DMS153 treated with DMSO at 0.1 percent for 48 hours (cell line): ENCODE measurements around the gene ZNF107.

Source experiments
- DNase-seq: peaks from one replicate; lab custom pipeline; 2025; ENCODE audit not compliant: unreplicated experiment; lab: John Stamatoyannopoulos, UW

The ZNF107 gene

GRCh38 chr7:64665980-64666662 lies at the start of gene ZNF107:
Gene ZNF107 (plus strand): TSS chr7:64666133. CDS start chr7:64666283, 150 bp downstream.
- peak; percentile 85 for DNase-seq

- DNase-seq, result peak; percentile 13
Measured at GRCh38 chr7:64618785-64619456, 47.0 kb upstream of the ZNF107 start.

GRCh38 chr7:64619705-64620104 lies 46.2 kb upstream of the ZNF107 start:
- no peak for DNase-seq

GRCh38 chr7:64621656-64622055 lies 44.3 kb upstream of the ZNF107 start:
- no peak for DNase-seq

- peak; percentile 12 for DNase-seq
Measured at GRCh38 chr7:64625114-64626082, 40.5 kb upstream of the ZNF107 start.

GRCh38 chr7:64626083-64626469 lies 39.9 kb upstream of the ZNF107 start:
- no peak for DNase-seq

- no peak for DNase-seq
Measured at GRCh38 chr7:64626557-64626956, 39.4 kb upstream of the ZNF107 start.

GRCh38 chr7:64628192-64628591 lies 37.7 kb upstream of the ZNF107 start:
- no peak for DNase-seq

GRCh38 chr7:64628721-64629120 lies 37.2 kb upstream of the ZNF107 start:
- DNase-seq, result no peak

GRCh38 chr7:64630496-64630895 lies 35.4 kb upstream of the ZNF107 start:
- DNase-seq, result no peak

- no peak for DNase-seq
Measured at GRCh38 chr7:64632029-64632428, 33.9 kb upstream of the ZNF107 start.

- no peak for DNase-seq
Measured at GRCh38 chr7:64633401-64633800, 32.5 kb upstream of the ZNF107 start.

- DNase-seq, result no peak
Measured at GRCh38 chr7:64634406-64635062, 31.4 kb upstream of the ZNF107 start.

GRCh38 chr7:64636386-64636785 lies 29.5 kb upstream of the ZNF107 start:
- DNase-seq, result no peak

GRCh38 chr7:64637521-64638445 lies 28.1 kb upstream of the ZNF107 start:
- DNase-seq, result no peak

GRCh38 chr7:64638822-64639221 lies 27.1 kb upstream of the ZNF107 start:
- DNase-seq, result no peak

- DNase-seq, result no peak
Measured at GRCh38 chr7:64639267-64640001, 26.5 kb upstream of the ZNF107 start.

GRCh38 chr7:64640504-64640903 lies 25.4 kb upstream of the ZNF107 start:
- no peak for DNase-seq

GRCh38 chr7:64642046-64642445 lies 23.9 kb upstream of the ZNF107 start:
- DNase-seq, result no peak
